ENCODE data around the gene SEMA4A. TPM values are rescaled to one million over a fixed set of nuclear protein-coding genes. Genes with fewer than 3 reads are reported as not detected.

The SEMA4A gene
- total and polyA plus RNA-seq, 9 of the 15 experiments (the other 6 are each of a cell fraction or from before 2014, with no cell fraction given) = 0.04 to 1.7 (median 0.45) TPM

DNA sequence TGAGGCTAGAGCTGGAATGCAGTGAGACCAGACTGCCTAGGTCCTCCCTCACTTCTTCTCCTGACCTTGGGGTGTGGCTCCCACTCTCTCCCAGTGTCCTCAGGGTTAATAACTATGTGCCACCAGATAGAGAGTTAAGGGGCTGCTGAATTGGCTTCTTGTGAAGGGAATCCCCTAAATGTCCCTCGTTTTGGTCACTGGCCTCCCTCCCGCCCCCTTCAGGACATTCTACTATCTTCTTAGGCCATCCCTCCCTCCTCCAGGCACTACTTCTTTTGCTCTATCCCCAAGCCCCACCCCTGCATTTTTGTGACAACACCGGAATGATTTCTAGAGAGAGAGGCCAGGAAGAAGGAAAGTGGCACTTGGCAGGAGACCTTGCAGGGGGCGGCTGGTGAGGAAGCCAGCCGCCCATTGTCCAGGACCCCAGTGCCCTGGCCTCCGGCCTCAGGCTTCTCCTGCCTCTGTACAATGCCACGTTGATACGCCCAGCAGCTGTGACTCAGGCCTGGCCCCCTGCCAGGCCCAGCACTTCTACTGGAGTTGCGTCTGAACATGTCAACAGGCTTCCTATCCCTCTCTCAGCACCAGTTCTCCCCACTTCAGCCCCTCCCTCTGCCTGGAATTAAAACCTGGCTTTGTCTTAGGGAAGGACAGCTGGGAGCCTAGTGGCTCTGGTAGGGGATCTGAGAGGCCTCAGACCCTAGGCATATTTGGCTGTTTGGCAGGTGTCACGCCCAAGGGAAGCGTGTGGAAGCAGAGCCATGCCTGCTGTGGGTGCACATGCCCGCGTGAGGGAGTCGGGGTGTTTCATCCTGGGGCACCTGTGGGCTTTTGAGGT, 29.8 kb upstream of the SEMA4A start (continued):
- no peak for TF ChIP-seq FOXM1 (IDR thresholded peaks at IDR 0.05; ENCODE audit: low read depth)
- no peak for TF ChIP-seq FOXM1 (CRISPR knock-in tag; IDR thresholded peaks at IDR 0.05; ENCODE audit: low read depth)
- TF ChIP-seq ZEB2 (IDR thresholded peaks at IDR 0.05) = 0 out of 2 replicates have a peak, but pooled peaks have one; percentile 16
- no peak for TF ChIP-seq ZNF197 (CRISPR knock-in tag; IDR thresholded peaks at IDR 0.05; ENCODE audit: low read depth)
- TF ChIP-seq NCOA6 (IDR thresholded peaks at IDR 0.05) = no peak
- TF ChIP-seq, protein P1, sequence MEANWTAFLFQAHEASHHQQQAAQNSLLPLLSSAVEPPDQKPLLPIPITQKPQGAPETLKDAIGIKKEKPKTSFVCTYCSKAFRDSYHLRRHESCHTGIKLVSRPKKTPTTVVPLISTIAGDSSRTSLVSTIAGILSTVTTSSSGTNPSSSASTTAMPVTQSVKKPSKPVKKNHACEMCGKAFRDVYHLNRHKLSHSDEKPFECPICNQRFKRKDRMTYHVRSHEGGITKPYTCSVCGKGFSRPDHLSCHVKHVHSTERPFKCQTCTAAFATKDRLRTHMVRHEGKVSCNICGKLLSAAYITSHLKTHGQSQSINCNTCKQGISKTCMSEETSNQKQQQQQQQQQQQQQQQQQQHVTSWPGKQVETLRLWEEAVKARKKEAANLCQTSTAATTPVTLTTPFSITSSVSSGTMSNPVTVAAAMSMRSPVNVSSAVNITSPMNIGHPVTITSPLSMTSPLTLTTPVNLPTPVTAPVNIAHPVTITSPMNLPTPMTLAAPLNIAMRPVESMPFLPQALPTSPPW (CRISPR knock-in tag; IDR thresholded peaks at IDR 0.05) = peak; percentile 65
- TF ChIP-seq ADNP (tag; IDR thresholded peaks at IDR 0.05) = no peak
- TF ChIP-seq ZNF354B (CRISPR knock-in tag; IDR thresholded peaks at IDR 0.05) = no peak
- TF ChIP-seq ZNF583 (CRISPR knock-in tag; IDR thresholded peaks at IDR 0.05) = no peak
- no peak for TF ChIP-seq MCM3 (IDR thresholded peaks at IDR 0.05)
- no peak for TF ChIP-seq ZZZ3 (IDR thresholded peaks at IDR 0.05)
- TF ChIP-seq ZNF778 (CRISPR knock-in tag; IDR thresholded peaks at IDR 0.05) = no peak
- TF ChIP-seq, protein P2, sequence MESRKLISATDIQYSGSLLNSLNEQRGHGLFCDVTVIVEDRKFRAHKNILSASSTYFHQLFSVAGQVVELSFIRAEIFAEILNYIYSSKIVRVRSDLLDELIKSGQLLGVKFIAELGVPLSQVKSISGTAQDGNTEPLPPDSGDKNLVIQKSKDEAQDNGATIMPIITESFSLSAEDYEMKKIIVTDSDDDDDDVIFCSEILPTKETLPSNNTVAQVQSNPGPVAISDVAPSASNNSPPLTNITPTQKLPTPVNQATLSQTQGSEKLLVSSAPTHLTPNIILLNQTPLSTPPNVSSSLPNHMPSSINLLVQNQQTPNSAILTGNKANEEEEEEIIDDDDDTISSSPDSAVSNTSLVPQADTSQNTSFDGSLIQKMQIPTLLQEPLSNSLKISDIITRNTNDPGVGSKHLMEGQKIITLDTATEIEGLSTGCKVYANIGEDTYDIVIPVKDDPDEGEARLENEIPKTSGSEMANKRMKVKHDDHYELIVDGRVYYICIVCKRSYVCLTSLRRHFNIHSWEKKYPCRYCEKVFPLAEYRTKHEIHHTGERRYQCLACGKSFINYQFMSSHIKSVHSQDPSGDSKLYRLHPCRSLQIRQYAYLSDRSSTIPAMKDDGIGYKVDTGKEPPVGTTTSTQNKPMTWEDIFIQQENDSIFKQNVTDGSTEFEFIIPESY (CRISPR knock-in tag; IDR thresholded peaks at IDR 0.05) = no peak
- TF ChIP-seq, protein P3, sequence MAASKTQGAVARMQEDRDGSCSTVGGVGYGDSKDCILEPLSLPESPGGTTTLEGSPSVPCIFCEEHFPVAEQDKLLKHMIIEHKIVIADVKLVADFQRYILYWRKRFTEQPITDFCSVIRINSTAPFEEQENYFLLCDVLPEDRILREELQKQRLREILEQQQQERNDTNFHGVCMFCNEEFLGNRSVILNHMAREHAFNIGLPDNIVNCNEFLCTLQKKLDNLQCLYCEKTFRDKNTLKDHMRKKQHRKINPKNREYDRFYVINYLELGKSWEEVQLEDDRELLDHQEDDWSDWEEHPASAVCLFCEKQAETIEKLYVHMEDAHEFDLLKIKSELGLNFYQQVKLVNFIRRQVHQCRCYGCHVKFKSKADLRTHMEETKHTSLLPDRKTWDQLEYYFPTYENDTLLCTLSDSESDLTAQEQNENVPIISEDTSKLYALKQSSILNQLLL (CRISPR knock-in tag; IDR thresholded peaks at IDR 0.05; ENCODE audit: borderline replicate concordance) = no peak
- TF ChIP-seq TEAD2 (tag; IDR thresholded peaks at IDR 0.05) = no peak
- TF ChIP-seq, protein P4, sequence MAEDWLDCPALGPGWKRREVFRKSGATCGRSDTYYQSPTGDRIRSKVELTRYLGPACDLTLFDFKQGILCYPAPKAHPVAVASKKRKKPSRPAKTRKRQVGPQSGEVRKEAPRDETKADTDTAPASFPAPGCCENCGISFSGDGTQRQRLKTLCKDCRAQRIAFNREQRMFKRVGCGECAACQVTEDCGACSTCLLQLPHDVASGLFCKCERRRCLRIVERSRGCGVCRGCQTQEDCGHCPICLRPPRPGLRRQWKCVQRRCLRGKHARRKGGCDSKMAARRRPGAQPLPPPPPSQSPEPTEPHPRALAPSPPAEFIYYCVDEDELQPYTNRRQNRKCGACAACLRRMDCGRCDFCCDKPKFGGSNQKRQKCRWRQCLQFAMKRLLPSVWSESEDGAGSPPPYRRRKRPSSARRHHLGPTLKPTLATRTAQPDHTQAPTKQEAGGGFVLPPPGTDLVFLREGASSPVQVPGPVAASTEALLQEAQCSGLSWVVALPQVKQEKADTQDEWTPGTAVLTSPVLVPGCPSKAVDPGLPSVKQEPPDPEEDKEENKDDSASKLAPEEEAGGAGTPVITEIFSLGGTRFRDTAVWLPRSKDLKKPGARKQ (CRISPR knock-in tag; IDR thresholded peaks at IDR 0.05) = no peak
- TF ChIP-seq, protein P5, sequence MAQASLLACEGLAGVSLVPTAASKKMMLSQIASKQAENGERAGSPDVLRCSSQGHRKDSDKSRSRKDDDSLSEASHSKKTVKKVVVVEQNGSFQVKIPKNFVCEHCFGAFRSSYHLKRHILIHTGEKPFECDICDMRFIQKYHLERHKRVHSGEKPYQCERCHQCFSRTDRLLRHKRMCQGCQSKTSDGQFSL (CRISPR knock-in tag; IDR thresholded peaks at IDR 0.05) = no peak
- TF ChIP-seq, protein P5 (tag; IDR thresholded peaks at IDR 0.05) = no peak
- TF ChIP-seq ARID2 (IDR thresholded peaks at IDR 0.05) = no peak
- no peak for TF ChIP-seq ZNF140 (CRISPR knock-in tag; IDR thresholded peaks at IDR 0.05)
- no peak for TF ChIP-seq ZNF174 (CRISPR knock-in tag; IDR thresholded peaks at IDR 0.05)
- TF ChIP-seq ZNF445 (CRISPR knock-in tag; IDR thresholded peaks at IDR 0.05; ENCODE audit: low read depth) = no peak
- TF ChIP-seq EZH2 (IDR thresholded peaks at IDR 0.05; ENCODE audit: borderline replicate concordance, low read depth, low read length) = no peak
